HAP-1 (cell line): ENCODE data around the gene SPOUT1.
"Not testable (repeated sequence)": the region's sequence is repeated elsewhere in the genome, so short reads cannot be mapped to it uniquely, and the experiment has no call there.

ENCODE experiments used
- DNase-seq, 2 experiments: peaks; one replicate each; pipeline ENCODE4 v3.0.0-alpha.2; 2016 to 2020; ENCODE audit warnings: low spot score in 2 of 2
- H3K27me3 ChIP-seq: fragments of 250-450 bp; sonication (Bioruptor Pico); 2 replicates; pipeline ENCODE4 v1.5.1; 2020; ENCODE audit warnings: low read depth, mild to moderate bottlenecking, moderate library complexity
- H3K36me3 ChIP-seq: fragments of 250-450 bp; sonication (Bioruptor Pico); replicated peaks from 2 replicates; pipeline ENCODE4 v1.5.1; 2020; ENCODE audit warnings: mild to moderate bottlenecking
- H3K4me1 ChIP-seq: fragments of 250-450 bp; sonication (Bioruptor Pico); 2 replicates; pipeline ENCODE4 v1.5.1; 2020; ENCODE audit warnings: mild to moderate bottlenecking
- H3K4me3 ChIP-seq: fragments of 250-450 bp; sonication (Bioruptor Pico); 2 replicates; pipeline ENCODE4 v1.5.1; 2020; ENCODE audit warnings: mild to moderate bottlenecking, moderate library complexity
- H3K9me3 ChIP-seq: fragments of 250-450 bp; sonication (Bioruptor Pico); 2 replicates; pipeline ENCODE4 v1.5.1; 2020; ENCODE audit warnings: mild to moderate bottlenecking, moderate library complexity
- in situ Hi-C: fragments of 300-500 bp; cut with MboI; formaldehyde crosslinking; loops from 3 replicates; pipeline ENCODE4 v1.14.3; 2020; ENCODE audit warnings: low sequenced_read_pairs, inconsistent platforms, mixed read lengths

SPOUT1 gene

GRCh38 chr9:128847803-128848202 lies 18.2 kb upstream of the SPOUT1 start:
- Histone ChIP-seq H3K4me3 (no peak overlapping the region), H3K9me3 (peaks cover 2% of the 10 kb centered on the region; the same call in 1 of the 2 replicates), H3K36me3 (no peaks in the 10 kb centered on the region), H3K27me3 (no peaks in the 10 kb centered on the region), H3K4me1 (no peaks in the 10 kb centered on the region)
- DNase-seq, result no peak
- in situ Hi-C loops, result no loop called here

GRCh38 chr9:128846680-128847030 lies 17.1 kb upstream of the SPOUT1 start:
- in situ Hi-C loops, result no loop called here
- Histone ChIP-seq H3K27me3 (no peaks in the 10 kb centered on the region), H3K4me1 (no peaks in the 10 kb centered on the region), H3K36me3 (no peaks in the 10 kb centered on the region), H3K9me3 (peaks cover 2% of the 10 kb centered on the region; the same call in 1 of the 2 replicates), H3K4me3 (no peak overlapping the region)
- no peak for DNase-seq

GRCh38 chr9:128845186-128845931 lies 15.8 kb upstream of the SPOUT1 start:
- Histone ChIP-seq H3K27me3 (no peaks in the 10 kb centered on the region), H3K36me3 (no peaks in the 10 kb centered on the region), H3K9me3 (peaks cover under 1% of the 10 kb centered on the region; the same call in 1 of the 2 replicates), H3K4me3 (no peak overlapping the region), H3K4me1 (no peaks in the 10 kb centered on the region)
- in situ Hi-C loops, result no loop called here
- no peak for DNase-seq

DNA sequence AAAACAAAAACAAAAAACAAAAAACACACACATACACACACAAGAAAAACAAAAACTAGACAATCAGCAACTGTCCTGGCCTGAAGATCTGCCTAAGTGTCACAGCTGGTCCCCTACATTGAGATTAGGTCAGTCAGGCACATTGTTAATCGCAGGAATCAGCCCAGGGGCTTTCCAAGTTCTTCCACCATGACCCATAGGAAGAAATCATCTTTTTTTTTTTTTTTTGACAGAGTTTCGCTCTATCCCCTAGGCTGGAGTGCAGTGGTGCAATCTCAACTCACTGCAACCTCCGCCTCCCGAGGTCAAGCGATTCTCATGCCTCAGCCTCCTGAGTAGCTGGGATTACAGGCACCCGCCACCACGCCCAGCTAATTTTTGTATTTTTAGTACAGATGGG lies 13.6 kb upstream of the SPOUT1 start:
- H3K36me3 ChIP-seq, in situ Hi-C loops: not testable (repeated sequence)

DNA sequence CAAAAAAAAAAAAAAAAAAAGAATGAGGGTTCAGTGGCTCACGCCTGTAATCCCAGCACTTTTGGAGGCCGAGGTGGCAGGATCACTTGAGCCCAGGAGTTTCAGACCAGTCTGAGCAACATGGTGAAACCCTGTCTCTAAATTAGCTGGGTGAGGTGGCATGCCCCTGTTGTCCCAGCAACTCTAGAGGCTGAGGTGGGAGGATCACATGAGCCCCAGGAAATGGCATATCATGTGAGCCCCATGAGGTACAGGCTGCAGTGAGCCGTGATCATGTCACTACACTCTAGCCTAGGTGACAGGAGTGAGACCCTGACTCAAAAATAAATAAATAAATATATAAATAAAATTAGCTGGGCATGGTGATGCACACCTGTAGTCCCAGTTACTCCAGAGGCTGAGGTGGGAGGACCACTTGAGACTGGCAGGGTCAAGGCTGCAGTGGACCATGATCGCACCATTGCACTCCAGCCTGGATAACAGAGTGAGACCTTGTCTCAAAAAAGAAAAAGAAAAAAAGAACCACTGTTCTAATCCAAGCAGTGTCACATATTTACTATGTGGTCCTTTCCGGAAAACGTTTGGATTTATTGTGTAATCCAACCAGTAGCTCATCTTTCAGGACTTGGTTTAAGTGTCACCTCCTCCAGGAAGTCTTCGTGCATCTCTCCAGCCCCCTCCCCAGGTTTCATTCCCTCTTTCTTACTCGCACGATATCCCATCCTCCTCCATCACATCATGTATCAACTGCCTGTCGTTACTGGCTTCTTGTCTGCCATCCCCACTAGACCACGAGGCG lies 12.3 kb upstream of the SPOUT1 start:
- no peaks in the 10 kb centered on the region for H3K36me3 ChIP-seq
- no peak for DNase-seq
- in situ Hi-C loops, result no loop called here
- no peaks in the 10 kb centered on the region for H3K4me1 ChIP-seq
- H3K4me3 ChIP-seq, result no peak overlapping the region
- H3K27me3 ChIP-seq, result no peaks in the 10 kb centered on the region
- H3K9me3 ChIP-seq, result no peaks in the 10 kb centered on the region

More for the DNA sequence above, 13.6 kb upstream of the SPOUT1 start:
- not testable (repeated sequence) for H3K9me3 ChIP-seq, DNase-seq, H3K4me1 ChIP-seq, H3K4me3 ChIP-seq, H3K27me3 ChIP-seq

GRCh38 chr9:128840524-128840923 lies 10.9 kb upstream of the SPOUT1 start:
- Histone ChIP-seq H3K36me3 (no peaks in the 10 kb centered on the region; the same call in 1 of the 2 replicates), H3K4me3 (no peak overlapping the region), H3K4me1 (no peaks in the 10 kb centered on the region), H3K9me3 (no peaks in the 10 kb centered on the region), H3K27me3 (no peaks in the 10 kb centered on the region)
- no peak for DNase-seq
- in situ Hi-C loops, result no loop called here

GRCh38 chr9:128838338-128838737 lies 8.7 kb upstream of the SPOUT1 start:
- H3K27me3 ChIP-seq, result no peaks in the 10 kb centered on the region
- no peak overlapping the region for H3K4me3 ChIP-seq
- no peaks in the 10 kb centered on the region; the same call in none of the 2 replicates for H3K36me3 ChIP-seq
- H3K9me3 ChIP-seq, result no peaks in the 10 kb centered on the region
- no peaks in the 10 kb centered on the region for H3K4me1 ChIP-seq
- in situ Hi-C loops, result no loop called here
- no peak for DNase-seq

DNA sequence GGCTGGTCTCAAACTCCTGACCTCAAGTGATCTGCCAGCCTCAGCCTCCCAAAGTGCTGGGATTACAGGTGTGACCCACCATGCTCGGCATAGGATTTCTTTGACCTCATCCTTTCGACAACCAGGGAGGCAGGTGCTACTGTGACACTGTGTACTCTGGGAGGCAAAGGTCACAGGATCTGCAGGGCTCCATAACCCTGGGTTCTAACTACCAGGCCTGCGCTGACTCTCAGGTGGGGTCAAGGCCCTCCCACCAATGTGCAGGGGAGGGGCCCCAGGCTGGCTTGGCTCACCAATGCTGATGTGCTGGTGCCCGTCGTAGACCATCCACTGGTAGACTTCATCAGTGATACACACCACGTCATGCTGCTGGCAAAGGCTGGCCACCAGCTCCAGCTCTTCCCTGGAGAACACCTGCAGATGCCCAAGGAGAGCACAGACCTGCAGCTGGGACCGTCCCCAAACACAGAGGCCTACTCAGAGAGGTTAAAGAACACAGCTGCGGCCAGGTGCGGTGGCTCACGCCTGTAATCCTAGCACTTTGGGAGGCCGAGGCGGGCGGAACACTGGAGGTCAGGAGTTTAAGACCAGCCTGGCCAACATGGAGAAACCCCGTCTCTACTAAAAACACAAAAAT lies 7.0 kb upstream of the SPOUT1 start:
- DNase-seq, result no peak
- in situ Hi-C loops, result no loop called here
- no peaks in the 10 kb centered on the region for H3K9me3 ChIP-seq

DNA sequence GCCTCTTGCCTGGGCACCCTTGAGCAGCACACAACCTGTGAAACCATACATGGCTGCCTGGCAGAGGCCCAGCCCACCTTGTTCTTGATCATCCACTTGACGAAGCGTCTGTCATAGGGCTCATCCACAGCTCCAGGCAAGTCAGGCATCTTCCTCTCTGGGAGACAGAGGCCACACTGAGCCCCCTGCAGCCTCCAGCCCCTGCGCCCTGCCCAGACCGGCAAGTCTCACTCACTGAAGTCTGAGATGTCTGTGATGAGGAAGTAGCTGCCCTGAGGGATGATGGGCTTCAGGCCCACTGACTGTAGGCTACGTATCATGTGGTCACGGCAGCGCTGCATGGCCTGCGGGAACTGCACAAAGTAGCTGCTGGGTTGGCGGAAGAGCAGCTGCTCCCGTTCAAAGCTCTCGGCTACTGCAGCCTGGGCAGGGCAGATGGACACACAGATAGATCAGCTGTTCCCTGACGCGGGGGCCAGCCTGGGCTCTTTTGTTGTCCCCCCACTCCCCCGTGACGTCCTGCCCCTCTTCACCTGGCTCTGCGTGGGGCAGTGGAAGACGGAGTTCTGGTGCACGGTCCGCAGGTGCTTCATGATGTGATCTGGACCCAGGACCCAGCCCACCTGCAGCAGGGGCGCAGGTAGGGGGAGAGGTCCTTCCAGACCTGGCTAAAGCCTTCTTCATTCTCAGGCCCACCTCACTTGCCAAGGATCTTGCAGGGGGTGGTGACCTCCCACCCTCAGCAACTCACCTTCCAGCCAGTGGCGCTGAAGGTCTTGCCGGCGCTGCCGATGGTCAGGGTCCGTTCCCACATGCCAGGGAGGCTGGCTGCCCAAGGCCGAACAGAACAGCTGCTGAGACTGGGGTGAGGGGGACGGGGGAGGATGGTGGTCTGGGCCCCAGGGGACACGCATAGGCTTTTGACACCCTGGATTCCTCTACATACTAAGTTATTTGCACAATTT lies 5.9 kb upstream of the SPOUT1 start:
- no peaks in the 10 kb centered on the region for H3K4me1 ChIP-seq
- H3K36me3 ChIP-seq, result no peaks in the 10 kb centered on the region; the same call in none of the 2 replicates
- in situ Hi-C loops, result no loop called here
- H3K27me3 ChIP-seq, result no peaks in the 10 kb centered on the region
- no peak overlapping the region for H3K4me3 ChIP-seq
- no peak for DNase-seq
- H3K9me3 ChIP-seq, result no peaks in the 10 kb centered on the region

More for the DNA sequence above, 7.0 kb upstream of the SPOUT1 start:
- Histone ChIP-seq H3K27me3 (no peaks in the 10 kb centered on the region), H3K4me3 (no peak overlapping the region), H3K4me1 (no peaks in the 10 kb centered on the region), H3K36me3 (no peaks in the 10 kb centered on the region; the same call in none of the 2 replicates)

DNA sequence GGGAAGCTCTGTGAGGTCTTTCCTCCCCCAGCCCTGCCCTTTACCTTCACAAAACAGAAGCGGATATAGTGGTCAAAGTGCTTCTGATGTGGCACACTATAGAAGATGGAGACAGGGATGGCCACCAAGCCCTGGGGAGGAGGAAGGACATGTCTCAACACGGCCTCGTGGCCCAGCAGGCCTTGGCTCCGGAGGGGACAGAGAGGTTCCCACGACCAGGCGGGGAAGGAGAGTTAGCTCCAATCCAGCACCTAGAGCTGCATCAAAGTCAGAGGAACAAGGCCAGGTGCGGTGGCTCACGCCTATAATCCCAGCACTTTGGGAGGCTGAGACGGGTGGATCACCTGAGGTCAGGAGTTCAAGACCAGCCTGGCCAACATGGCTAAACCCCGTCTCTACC lies 4.1 kb upstream of the SPOUT1 start:
- peaks cover 4% of the 10 kb centered on the region; the same call in 1 of the 2 replicates for H3K4me1 ChIP-seq
- H3K4me3 ChIP-seq, result no peak overlapping the region
- H3K9me3 ChIP-seq, result no peaks in the 10 kb centered on the region
- in situ Hi-C loops, result no loop called here
- no peaks in the 10 kb centered on the region for H3K27me3 ChIP-seq
- no peak for DNase-seq
- H3K36me3 ChIP-seq, result no peaks in the 10 kb centered on the region; the same call in none of the 2 replicates

DNA sequence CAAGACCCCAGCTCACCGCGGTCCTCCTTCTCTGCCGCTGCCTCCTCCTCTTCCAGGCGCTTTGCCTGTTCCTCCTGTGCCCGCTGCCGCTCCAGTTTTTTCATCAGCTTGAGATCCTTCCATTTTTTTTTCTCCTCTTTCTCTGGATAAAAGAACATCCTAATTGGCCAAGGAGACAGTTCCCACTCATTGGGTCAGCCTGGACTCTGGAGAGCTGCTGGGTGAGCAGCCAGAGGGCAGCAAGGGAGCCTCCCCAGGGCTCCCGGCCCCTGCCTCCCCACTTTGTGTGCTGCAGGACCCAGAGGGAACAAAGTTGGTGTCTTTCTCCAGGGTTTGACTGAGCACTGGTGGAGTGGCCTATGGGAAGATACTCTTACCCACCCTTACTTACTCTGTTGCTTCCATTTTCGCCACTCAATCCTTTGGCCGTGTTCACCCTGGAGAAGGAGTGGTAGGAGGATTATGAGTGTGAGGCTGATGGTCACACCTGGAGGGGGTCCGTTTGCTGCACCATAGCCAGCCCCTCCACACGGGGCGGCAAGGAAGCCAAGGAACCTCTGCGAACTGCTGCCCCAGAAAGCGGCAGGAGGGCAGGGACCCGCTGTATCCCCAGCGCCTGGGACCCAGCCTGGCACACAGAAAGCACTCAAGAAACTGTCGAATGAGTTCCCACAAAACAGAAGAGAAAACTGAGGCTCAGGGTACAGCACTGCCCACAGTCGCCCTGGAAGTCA lies 708 bp downstream of the SPOUT1 start:
- no peaks in the 10 kb centered on the region for H3K9me3 ChIP-seq
- peaks cover 41% of the 10 kb centered on the region for H3K36me3 ChIP-seq
- no peaks in the 10 kb centered on the region for H3K27me3 ChIP-seq
- in situ Hi-C loops, result no loop called here
- no peak for DNase-seq
- peak overlapping the region; percentile 95 for H3K4me3 ChIP-seq
- peaks cover 4% of the 10 kb centered on the region; the same call in 1 of the 2 replicates for H3K4me1 ChIP-seq

DNA sequence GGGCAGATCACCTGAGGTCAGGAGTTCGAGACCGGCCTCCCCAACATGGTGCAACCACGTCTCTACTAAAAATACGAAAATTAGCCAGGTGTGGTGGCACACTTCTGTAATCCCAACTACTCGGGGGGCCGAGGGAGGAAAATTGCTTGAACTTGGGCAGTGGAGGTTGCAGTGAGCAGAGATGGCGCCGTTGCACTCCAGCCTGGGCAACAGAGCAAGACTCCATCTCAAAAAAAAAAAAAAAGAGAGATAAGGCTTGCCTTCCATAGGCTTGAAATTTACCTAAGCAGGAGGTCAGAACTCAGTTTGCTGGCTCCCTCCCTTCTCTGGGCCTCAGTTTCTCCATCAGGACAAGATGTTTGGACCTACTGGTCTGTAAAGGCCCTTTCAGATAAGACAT lies 1.3 kb downstream of the SPOUT1 start:
- in situ Hi-C loops, result no loop called here
- peak overlapping the region; percentile 95 for H3K4me3 ChIP-seq
- no peaks in the 10 kb centered on the region for H3K9me3 ChIP-seq
- no peaks in the 10 kb centered on the region for H3K27me3 ChIP-seq
- DNase-seq, result no peak
- peaks cover 47% of the 10 kb centered on the region for H3K36me3 ChIP-seq
- peaks cover 4% of the 10 kb centered on the region; the same call in 1 of the 2 replicates for H3K4me1 ChIP-seq
